Peyer's patch (tissue), 4 donors: Measurements from ENCODE around the gene CENPT.

Experiments
- CTCF ChIP-seq, 6 experiments: fragments of 450-650 bp in 4 of 6; fragments of 200-600 bp in 2 of 6; sonication (generic) in 1 of 6; IDR thresholded peaks; one replicate each; pipeline ENCODE4 v1.5.1; 2017 to 2019; ENCODE audit warnings: antibody characterized with exemption in 6 of 6, mild to moderate bottlenecking in 3 of 6, moderate library complexity in 1 of 6
- POLR2A ChIP-seq, 2 donors: fragments of 450-650 bp; IDR thresholded peaks; one replicate each; pipeline ENCODE4 v1.5.1; 2017; ENCODE audit warnings: antibody characterized with exemption in 2 of 2, mild to moderate bottlenecking in 2 of 2, moderate library complexity in 2 of 2

- TF ChIP-seq POLR2A (IDR thresholded peaks at IDR 0.05), result no peak
- TF ChIP-seq CTCF (IDR thresholded peaks at IDR 0.05), result no peak
These were observed 3.0 kb downstream of the CENPT start for GRCh38 chr16:67844497-67844896.
